ENCODE measurements around the gene SNTB2. TPM values are rescaled to one million over a fixed set of nuclear protein-coding genes. Genes with fewer than 3 reads are reported as not detected.

Gene SNTB2
- polyA plus RNA-seq, 3 donors = 1.2 to 6.0 (median 5.0) TPM

DNA sequence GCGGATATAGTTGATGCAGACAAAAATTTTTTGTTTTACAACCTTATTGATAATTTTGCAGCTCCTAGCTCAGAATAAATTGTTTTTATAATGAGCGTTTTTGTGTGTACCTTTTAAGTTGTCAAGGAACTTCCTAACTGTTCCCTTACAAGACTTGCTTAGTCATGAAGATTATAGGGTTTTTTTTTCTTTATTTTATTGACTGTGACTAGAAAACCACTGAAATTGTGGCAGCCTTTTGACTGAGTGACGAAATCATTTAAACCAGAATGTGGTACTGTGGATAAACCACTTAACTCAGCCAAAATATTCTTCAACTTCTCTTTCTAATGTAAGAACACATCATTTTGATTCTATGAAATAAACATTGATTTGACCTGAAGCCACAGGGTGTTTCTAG, 83.4 kb downstream of the SNTB2 start:
- Histone ChIP-seq H3K27ac (ENCODE audit: low read depth in 1 of 2, low read length in 2 of 2) (no peak overlapping the region), H3K9ac (ENCODE audit: insufficient read depth, low read length, poor library complexity, severe bottlenecking) (no peak overlapping the region), H2AFZ (ENCODE audit: insufficient read depth, low read depth, low read length, poor library complexity, severe bottlenecking) (no peak overlapping the region), H3K4me1 (ENCODE audit: control insufficient read depth in 1 of 2, insufficient read depth in 2 of 2, low read length in 2 of 2) (no peaks in the 10 kb centered on the region), H4K20me1 (ENCODE audit: insufficient read depth, low read length) (no peaks in the 10 kb centered on the region), H3K27me3 (ENCODE audit: control insufficient read depth in 2 of 2, insufficient read depth in 2 of 2, low read length in 2 of 2) (peaks cover 0 to 3% of the 10 kb centered on the region in 2 donors), H3K9me3 (replicated peaks in 1 of 2; ENCODE audit: control insufficient read depth in 1 of 2, insufficient read depth in 1 of 2, low read length in 2 of 2) (no peaks in the 10 kb centered on the region), H3K79me2 (ENCODE audit: insufficient read depth, low read length) (no peaks in the 10 kb centered on the region), H3K4me3 (replicated peaks in 1 of 3; ENCODE audit: low read depth in 2 of 3, low read length in 3 of 3) (no peak overlapping the region), H3K36me3 (replicated peaks in 1 of 2; ENCODE audit: control insufficient read depth in 1 of 2, insufficient read depth in 2 of 2, low read length in 2 of 2) (no peaks in the 10 kb centered on the region), H3K4me2 (replicated peaks; ENCODE audit: extremely low read depth, low read length, poor library complexity, severe bottlenecking) (no peak overlapping the region)
- Mint-ChIP-seq H3K27ac (no peak overlapping the region), H3K4me3 (no peak overlapping the region), H3K9me3 (no peaks in the 10 kb centered on the region), H3K27me3 (ENCODE audit: low read depth in 3 of 3) (peaks cover 13 to 28% (median 15%) of the 10 kb centered on the region in 3 donors), H3K36me3 (peaks cover 3% of the 10 kb centered on the region in 2 donors), H3K4me1 (peaks cover 2% of the 10 kb centered on the region)
- intact Hi-C loops (cut with micrococcal nuclease) = no loop called here
- no peak for DNase-seq
- no peak for TF ChIP-seq CTCF (IDR thresholded peaks at IDR 0.05)
- WGBS (ENCODE audit: insufficient coverage) = no CpG with 5 or more reads among the region's 3 CpGs

GRCh38 chr16:69270831-69271230, 83.9 kb downstream of the SNTB2 start:
- H4K20me1 ChIP-seq (ENCODE audit: insufficient read depth, low read length) = no peaks in the 10 kb centered on the region
- DNase-seq = no peak
- H3K36me3 ChIP-seq (replicated peaks in 1 of 2; ENCODE audit: control insufficient read depth in 1 of 2, insufficient read depth in 2 of 2, low read length in 2 of 2) = no peaks in the 10 kb centered on the region
- H3K27me3 Mint-ChIP-seq (ENCODE audit: low read depth in 3 of 3) = peaks cover 13 to 27% (median 14%) of the 10 kb centered on the region in 3 donors
- H3K4me2 ChIP-seq (replicated peaks; ENCODE audit: extremely low read depth, low read length, poor library complexity, severe bottlenecking) = no peak overlapping the region
- WGBS (ENCODE audit: insufficient coverage) = no CpG with 5 or more reads among the region's 2 CpGs
- no peaks in the 10 kb centered on the region for H3K9me3 ChIP-seq (replicated peaks in 1 of 2; ENCODE audit: control insufficient read depth in 1 of 2, insufficient read depth in 1 of 2, low read length in 2 of 2)
- no peaks in the 10 kb centered on the region for H3K4me1 ChIP-seq (ENCODE audit: control insufficient read depth in 1 of 2, insufficient read depth in 2 of 2, low read length in 2 of 2)
- peaks cover 2% of the 10 kb centered on the region for H3K4me1 Mint-ChIP-seq
- no peak overlapping the region for H3K27ac Mint-ChIP-seq
- H3K4me3 ChIP-seq (replicated peaks in 1 of 3; ENCODE audit: low read depth in 2 of 3, low read length in 3 of 3) = no peak overlapping the region
- TF ChIP-seq CTCF (IDR thresholded peaks at IDR 0.05) = no peak
- intact Hi-C loops (cut with micrococcal nuclease) = no loop called here
- no peak overlapping the region for H2AFZ ChIP-seq (ENCODE audit: insufficient read depth, low read depth, low read length, poor library complexity, severe bottlenecking)
- H3K79me2 ChIP-seq (ENCODE audit: insufficient read depth, low read length) = no peaks in the 10 kb centered on the region
- no peaks in the 10 kb centered on the region for H3K9me3 Mint-ChIP-seq
- H3K27me3 ChIP-seq (ENCODE audit: control insufficient read depth in 2 of 2, insufficient read depth in 2 of 2, low read length in 2 of 2) = peaks cover 0 to 3% of the 10 kb centered on the region in 2 donors
- H3K36me3 Mint-ChIP-seq = peaks cover 3% of the 10 kb centered on the region in 2 donors
- H3K9ac ChIP-seq (ENCODE audit: insufficient read depth, low read length, poor library complexity, severe bottlenecking) = no peak overlapping the region
- H3K27ac ChIP-seq (ENCODE audit: low read depth in 1 of 2, low read length in 2 of 2) = no peak overlapping the region
- no peak overlapping the region for H3K4me3 Mint-ChIP-seq
